ENCODE results near the gene SLC1A3.
A peak's percentile ranks its signal among the peaks of the same experiment; 100 is the strongest.
"Not testable (repeated sequence)": the region's sequence is repeated elsewhere in the genome, so short reads cannot be mapped to it uniquely, and the experiment has no call there.

SLC1A3 gene

DNA sequence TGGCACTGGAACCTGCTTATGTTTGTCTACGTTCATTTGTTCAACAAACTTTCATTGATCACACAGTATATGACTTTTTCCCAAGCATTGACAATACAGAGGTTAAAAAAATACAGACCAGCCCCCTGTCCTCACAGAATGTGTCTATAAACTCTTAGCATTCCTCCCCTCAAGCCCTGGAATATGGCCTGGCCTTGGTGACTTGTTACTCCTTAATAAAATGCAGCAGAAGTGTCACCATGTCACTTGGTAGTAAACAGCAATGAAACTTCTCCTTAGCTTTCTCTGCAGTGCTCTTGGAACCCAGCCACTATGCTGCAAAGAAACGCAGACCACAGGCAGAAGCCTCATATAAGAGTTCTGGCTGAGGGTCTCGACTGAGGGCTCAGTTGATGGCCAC lies 19.1 kb upstream of the SLC1A3 start:
- H3K27ac Mint-ChIP-seq, result no peak overlapping the region
- H3K9me3 Mint-ChIP-seq, result peaks cover 0 to 7% of the 10 kb centered on the region in 2 donors
- H3K27me3 Mint-ChIP-seq, result peaks cover 14 to 17% of the 10 kb centered on the region in 2 donors
- H3K4me1 Mint-ChIP-seq (ENCODE audit: low read depth in 2 of 2), result no peaks in the 10 kb centered on the region
- H3K36me3 Mint-ChIP-seq (ENCODE audit: insufficient read depth), result no peaks in the 10 kb centered on the region
- DNase-seq (no peak), ATAC-seq (replicated peaks) (no peak)
- no peak overlapping the region for H3K4me3 Mint-ChIP-seq

- DNase-seq; H3K27me3 Mint-ChIP-seq; H3K4me3 Mint-ChIP-seq; H3K36me3 Mint-ChIP-seq (ENCODE audit: insufficient read depth); ATAC-seq (replicated peaks); H3K4me1 Mint-ChIP-seq (ENCODE audit: low read depth in 2 of 2); H3K27ac Mint-ChIP-seq; H3K9me3 Mint-ChIP-seq: not testable (repeated sequence)
These were observed 16.7 kb upstream of the SLC1A3 start for GRCh38 chr5:36589735-36590134.

DNA sequence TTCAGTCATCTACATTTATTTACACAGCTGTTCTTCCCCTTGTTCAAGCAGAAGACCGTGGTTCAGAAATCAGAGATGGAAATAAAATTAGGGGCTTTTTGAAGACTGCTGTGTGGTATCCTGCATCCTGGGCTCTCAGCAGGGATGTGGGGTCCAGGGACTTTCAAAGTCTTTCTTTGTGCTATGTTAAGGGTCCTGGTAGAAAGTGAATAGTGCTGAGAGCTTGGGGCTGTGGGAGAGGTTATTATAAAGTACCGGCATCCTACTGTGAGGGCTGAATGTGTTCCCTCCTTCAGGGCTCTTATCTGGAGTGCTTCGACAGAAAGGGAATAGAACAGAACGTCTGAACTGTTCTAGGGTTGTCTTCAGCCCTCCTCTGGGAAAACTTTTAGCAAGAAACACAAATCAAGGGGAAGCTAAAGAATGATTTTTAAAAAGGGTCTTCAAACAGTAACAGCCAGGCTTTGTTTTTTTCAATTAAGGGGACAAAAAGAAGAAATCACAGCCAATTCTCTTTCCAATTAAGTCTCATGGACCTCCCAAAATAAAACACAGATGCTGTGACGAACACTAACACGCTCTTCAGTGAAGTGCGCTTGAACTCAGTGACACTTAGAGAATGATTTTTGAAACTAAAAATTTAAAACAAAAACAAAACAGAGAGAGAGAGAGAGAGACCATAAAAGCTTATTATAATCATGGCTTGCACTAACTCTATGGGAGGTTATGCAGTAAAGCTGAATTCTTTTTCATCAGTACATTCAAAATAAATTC lies 15.7 kb upstream of the SLC1A3 start:
- Mint-ChIP-seq H3K36me3 (ENCODE audit: insufficient read depth) (no peaks in the 10 kb centered on the region), H3K27ac (no peak overlapping the region), H3K27me3 (peaks cover 0 to 7% of the 10 kb centered on the region in 2 donors), H3K4me3 (no peak overlapping the region), H3K4me1 (ENCODE audit: low read depth in 2 of 2) (no peaks in the 10 kb centered on the region), H3K9me3 (no peaks in the 10 kb centered on the region)
- ATAC-seq (replicated peaks), result no peak
- DNase-seq, result no peak

DNA sequence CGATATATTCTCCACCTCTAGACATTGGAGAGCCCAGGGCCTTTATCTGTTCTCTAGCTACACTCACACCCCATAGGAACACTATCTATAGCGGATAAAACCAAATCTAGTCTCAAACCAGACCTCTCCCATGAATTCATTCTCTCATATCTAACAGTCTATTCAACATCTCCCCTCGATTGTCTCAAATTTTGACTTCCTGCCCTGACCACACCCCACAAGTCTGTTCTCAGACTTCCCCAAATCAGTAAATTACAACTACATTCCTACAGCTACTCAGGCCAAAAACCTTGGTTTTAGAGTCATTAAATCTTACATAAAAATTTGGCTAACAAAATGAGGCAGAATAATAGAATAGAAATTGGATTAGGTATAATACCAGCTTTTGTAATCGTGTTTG lies 12.5 kb upstream of the SLC1A3 start:
- DNase-seq (no peak), ATAC-seq (replicated peaks) (no peak)
- Mint-ChIP-seq H3K4me3 (no peak overlapping the region), H3K27ac (no peak overlapping the region), H3K9me3 (peaks cover 0 to 3% of the 10 kb centered on the region in 2 donors), H3K36me3 (ENCODE audit: insufficient read depth) (no peaks in the 10 kb centered on the region), H3K27me3 (no peaks in the 10 kb centered on the region), H3K4me1 (ENCODE audit: low read depth in 2 of 2) (no peaks in the 10 kb centered on the region)

- Mint-ChIP-seq H3K27ac (no peak overlapping the region), H3K4me3 (no peak overlapping the region), H3K4me1 (ENCODE audit: low read depth in 2 of 2) (no peaks in the 10 kb centered on the region), H3K36me3 (ENCODE audit: insufficient read depth) (no peaks in the 10 kb centered on the region), H3K27me3 (no peaks in the 10 kb centered on the region), H3K9me3 (peaks cover 0 to 3% of the 10 kb centered on the region in 2 donors)
- no peak for ATAC-seq (replicated peaks)
- DNase-seq, result no peak
These were observed 10.2 kb upstream of the SLC1A3 start for GRCh38 chr5:36596247-36596646.

GRCh38 chr5:36596756-36597155 lies 9.7 kb upstream of the SLC1A3 start:
- ATAC-seq (replicated peaks) (no peak), DNase-seq (no peak)
- H3K4me1 Mint-ChIP-seq (ENCODE audit: low read depth in 2 of 2), result no peaks in the 10 kb centered on the region
- no peak overlapping the region for H3K4me3 Mint-ChIP-seq
- peaks cover 0 to 4% of the 10 kb centered on the region in 2 donors for H3K27me3 Mint-ChIP-seq
- H3K9me3 Mint-ChIP-seq, result peaks cover 0 to 3% of the 10 kb centered on the region in 2 donors
- H3K36me3 Mint-ChIP-seq (ENCODE audit: insufficient read depth), result no peaks in the 10 kb centered on the region
- no peak overlapping the region for H3K27ac Mint-ChIP-seq

GRCh38 chr5:36598045-36598444 lies 8.4 kb upstream of the SLC1A3 start:
- H3K9me3 Mint-ChIP-seq, result peaks cover 0 to 3% of the 10 kb centered on the region in 2 donors
- ATAC-seq (replicated peaks) (no peak), DNase-seq (no peak)
- no peaks in the 10 kb centered on the region for H3K4me1 Mint-ChIP-seq (ENCODE audit: low read depth in 2 of 2)
- no peak overlapping the region for H3K4me3 Mint-ChIP-seq
- H3K36me3 Mint-ChIP-seq (ENCODE audit: insufficient read depth), result no peaks in the 10 kb centered on the region
- no peak overlapping the region for H3K27ac Mint-ChIP-seq
- peaks cover 0 to 9% of the 10 kb centered on the region in 2 donors for H3K27me3 Mint-ChIP-seq

DNA sequence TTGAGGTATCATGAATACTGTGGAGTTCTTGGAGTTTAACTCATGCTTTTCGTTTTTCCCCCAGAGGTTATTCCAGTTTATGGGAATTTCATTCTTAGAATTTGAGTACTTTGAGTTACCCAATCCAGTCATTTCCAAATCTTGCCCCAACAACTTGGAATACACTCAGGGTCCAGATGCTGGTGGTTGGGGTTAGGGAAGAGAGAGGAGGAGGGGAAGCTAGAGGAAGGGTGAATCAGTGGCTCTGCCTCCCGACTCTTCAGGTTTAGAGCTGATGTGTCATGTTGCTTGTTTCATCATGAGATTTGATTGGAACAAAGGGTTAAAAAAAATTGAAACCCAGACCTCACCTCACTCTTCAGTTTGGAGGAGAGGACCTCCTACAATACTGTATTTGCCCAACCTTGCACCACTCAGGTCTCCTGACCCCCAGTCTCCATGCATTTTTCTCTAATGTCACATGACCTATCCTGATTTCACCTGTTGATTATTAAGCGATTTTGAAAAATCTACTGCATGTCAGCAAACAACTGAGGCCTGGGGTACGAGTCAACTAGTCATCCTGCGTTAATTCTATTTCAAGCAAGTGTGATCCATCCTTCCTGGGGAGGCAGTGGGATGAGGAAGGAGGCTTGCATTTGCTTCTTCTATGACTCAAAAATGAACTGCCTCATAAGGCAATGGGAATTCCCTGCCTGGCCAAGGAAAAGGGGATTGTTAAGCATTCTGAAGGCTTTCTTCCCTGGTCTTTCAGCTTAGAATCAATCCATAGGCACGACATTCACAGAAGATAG lies 6.2 kb upstream of the SLC1A3 start:
- H3K9me3 Mint-ChIP-seq, result peaks cover 0 to 3% of the 10 kb centered on the region in 2 donors
- peaks cover 4 to 21% of the 10 kb centered on the region in 2 donors for H3K27me3 Mint-ChIP-seq
- H3K4me3 Mint-ChIP-seq, result no peak overlapping the region
- H3K36me3 Mint-ChIP-seq (ENCODE audit: insufficient read depth), result no peaks in the 10 kb centered on the region
- ATAC-seq (replicated peaks) (no peak), DNase-seq (no peak)
- H3K4me1 Mint-ChIP-seq (ENCODE audit: low read depth in 2 of 2), result no peaks in the 10 kb centered on the region
- H3K27ac Mint-ChIP-seq, result no peak overlapping the region

DNA sequence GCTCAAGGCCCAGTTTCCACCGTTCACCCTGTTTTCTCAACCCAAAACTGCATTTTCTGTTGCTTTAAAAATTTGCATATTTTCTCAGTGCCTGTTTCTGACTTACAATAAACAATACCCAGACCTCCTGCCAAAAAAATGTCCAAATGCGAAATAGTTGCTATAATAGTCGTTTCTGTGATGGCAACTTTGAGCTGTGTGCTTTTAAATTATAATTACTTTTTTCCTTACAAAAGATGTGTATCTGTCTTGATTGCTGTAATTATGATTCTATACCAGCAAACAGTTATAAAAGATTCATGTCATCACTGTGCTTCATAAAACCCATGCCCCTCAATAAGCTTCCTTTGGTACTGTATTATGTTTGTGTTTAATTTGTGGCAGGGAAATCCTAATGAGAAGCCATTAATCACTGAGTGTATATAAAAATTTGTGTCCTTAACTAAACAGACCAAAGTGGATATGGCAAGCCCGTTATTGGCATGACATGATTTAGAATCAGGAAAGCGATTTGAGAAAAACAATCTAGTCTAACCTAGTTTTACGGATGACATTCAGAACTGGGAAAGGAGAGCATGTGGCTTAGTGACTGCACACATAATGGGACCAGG lies 5.4 kb upstream of the SLC1A3 start:
- peaks cover 11 to 28% of the 10 kb centered on the region in 2 donors for H3K27me3 Mint-ChIP-seq
- ATAC-seq (replicated peaks) (no peak), DNase-seq (no peak)
- no peak overlapping the region for H3K4me3 Mint-ChIP-seq
- no peaks in the 10 kb centered on the region for H3K36me3 Mint-ChIP-seq (ENCODE audit: insufficient read depth)
- peaks cover 0 to 3% of the 10 kb centered on the region in 2 donors for H3K9me3 Mint-ChIP-seq
- peaks cover 0 to under 1% of the 10 kb centered on the region in 2 donors for H3K4me1 Mint-ChIP-seq (ENCODE audit: low read depth in 2 of 2)
- no peak overlapping the region for H3K27ac Mint-ChIP-seq

- peaks cover 7 to 10% of the 10 kb centered on the region in 2 donors for H3K4me1 Mint-ChIP-seq (ENCODE audit: low read depth in 2 of 2)
- H3K4me3 Mint-ChIP-seq, result no peak overlapping the region
- peaks cover 26 to 43% of the 10 kb centered on the region in 2 donors for H3K27me3 Mint-ChIP-seq
- H3K36me3 Mint-ChIP-seq (ENCODE audit: insufficient read depth), result peaks cover 6% of the 10 kb centered on the region
- peaks cover 0 to under 1% of the 10 kb centered on the region in 2 donors for H3K9me3 Mint-ChIP-seq
- no peak for ATAC-seq (replicated peaks)
- no peak overlapping the region for H3K27ac Mint-ChIP-seq
- DNase-seq, result no peak
These were observed 3.6 kb upstream of the SLC1A3 start for GRCh38 chr5:36602704-36603321.

DNA sequence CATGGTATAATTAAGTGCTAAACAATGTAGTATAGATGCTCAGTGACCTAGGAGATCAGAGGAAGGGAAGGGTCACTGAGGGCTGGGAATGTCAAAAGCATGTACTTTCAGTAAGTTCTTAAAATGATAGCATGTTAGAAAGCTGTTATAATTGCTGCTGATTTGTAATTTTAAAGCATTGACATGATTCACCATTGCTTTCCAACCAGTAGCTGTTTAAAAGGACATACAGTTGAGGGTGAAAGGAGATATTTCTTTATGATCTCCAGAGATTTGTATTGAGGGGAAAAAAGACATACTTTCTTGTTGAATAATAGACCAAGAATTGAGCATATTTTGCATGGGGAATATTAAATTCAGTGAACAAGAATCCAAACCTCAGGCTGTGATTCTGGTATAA lies 1.2 kb upstream of the SLC1A3 start:
- no peak overlapping the region for H3K4me3 Mint-ChIP-seq
- ATAC-seq (replicated peaks) (no peak), DNase-seq (no peak)
- peaks cover 6% of the 10 kb centered on the region for H3K36me3 Mint-ChIP-seq (ENCODE audit: insufficient read depth)
- no peak overlapping the region for H3K27ac Mint-ChIP-seq
- peaks cover 39 to 58% of the 10 kb centered on the region in 2 donors for H3K27me3 Mint-ChIP-seq
- H3K4me1 Mint-ChIP-seq (ENCODE audit: low read depth in 2 of 2), result peaks cover 7 to 10% of the 10 kb centered on the region in 2 donors
- no peaks in the 10 kb centered on the region for H3K9me3 Mint-ChIP-seq

DNA sequence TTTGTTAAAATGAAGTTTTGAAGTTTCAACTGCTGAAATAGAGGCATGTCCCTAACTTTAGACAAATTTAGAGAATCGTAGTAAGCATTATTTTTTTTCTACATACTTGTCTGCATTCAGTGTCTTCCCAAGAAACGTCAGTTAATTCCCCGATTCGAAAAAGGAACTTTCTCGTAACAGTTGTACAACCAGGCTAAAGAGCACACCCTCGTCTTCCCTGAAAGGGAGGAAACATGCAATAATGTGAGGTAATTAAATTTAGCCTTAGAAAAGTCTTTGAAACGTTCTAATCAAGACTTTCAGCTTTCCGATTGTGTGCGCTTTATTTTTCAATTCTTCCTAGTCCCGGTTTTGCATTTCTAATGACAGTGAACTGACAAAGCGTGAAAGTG lies 374 bp upstream of the SLC1A3 start:
- H3K9me3 Mint-ChIP-seq, result no peaks in the 10 kb centered on the region
- peaks cover 47 to 63% of the 10 kb centered on the region in 2 donors for H3K27me3 Mint-ChIP-seq
- no peak overlapping the region for H3K27ac Mint-ChIP-seq
- ATAC-seq (replicated peaks), result no peak
- no peak for DNase-seq
- peaks cover 7 to 10% of the 10 kb centered on the region in 2 donors for H3K4me1 Mint-ChIP-seq (ENCODE audit: low read depth in 2 of 2)
- peak overlapping the region; percentile 30 to 45 for H3K4me3 Mint-ChIP-seq
- peaks cover 6% of the 10 kb centered on the region for H3K36me3 Mint-ChIP-seq (ENCODE audit: insufficient read depth)

GRCh38 chr5:36607114-36607571 lies 737 bp downstream of the SLC1A3 start:
- no peaks in the 10 kb centered on the region for H3K9me3 Mint-ChIP-seq
- H3K4me3 Mint-ChIP-seq, result peak overlapping the region; percentile 30 to 45
- no peak for DNase-seq
- peaks cover 6% of the 10 kb centered on the region for H3K36me3 Mint-ChIP-seq (ENCODE audit: insufficient read depth)
- H3K4me1 Mint-ChIP-seq (ENCODE audit: low read depth in 2 of 2), result peaks cover 7 to 10% of the 10 kb centered on the region in 2 donors
- ATAC-seq (replicated peaks), result no peak
- H3K27me3 Mint-ChIP-seq, result peaks cover 53 to 56% of the 10 kb centered on the region in 2 donors
- H3K27ac Mint-ChIP-seq, result no peak overlapping the region

All from effector memory CD8-positive, alpha-beta T cell (primary cell).